ENCODE measurements around the gene UBXN11. TPM values are rescaled to one million over a fixed set of nuclear protein-coding genes. Genes with fewer than 3 reads are reported as not detected.

The UBXN11 gene, protein sequence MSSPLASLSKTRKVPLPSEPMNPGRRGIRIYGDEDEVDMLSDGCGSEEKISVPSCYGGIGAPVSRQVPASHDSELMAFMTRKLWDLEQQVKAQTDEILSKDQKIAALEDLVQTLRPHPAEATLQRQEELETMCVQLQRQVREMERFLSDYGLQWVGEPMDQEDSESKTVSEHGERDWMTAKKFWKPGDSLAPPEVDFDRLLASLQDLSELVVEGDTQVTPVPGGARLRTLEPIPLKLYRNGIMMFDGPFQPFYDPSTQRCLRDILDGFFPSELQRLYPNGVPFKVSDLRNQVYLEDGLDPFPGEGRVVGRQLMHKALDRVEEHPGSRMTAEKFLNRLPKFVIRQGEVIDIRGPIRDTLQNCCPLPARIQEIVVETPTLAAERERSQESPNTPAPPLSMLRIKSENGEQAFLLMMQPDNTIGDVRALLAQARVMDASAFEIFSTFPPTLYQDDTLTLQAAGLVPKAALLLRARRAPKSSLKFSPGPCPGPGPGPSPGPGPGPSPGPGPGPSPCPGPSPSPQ
- polyA plus RNA-seq (2013, experiment 1 of 2; ENCODE audit: insufficient read length) = 11.9 TPM
- polyA plus RNA-seq (2013, experiment 2 of 2; ENCODE audit: insufficient read length) = 6.5 TPM

DNA sequence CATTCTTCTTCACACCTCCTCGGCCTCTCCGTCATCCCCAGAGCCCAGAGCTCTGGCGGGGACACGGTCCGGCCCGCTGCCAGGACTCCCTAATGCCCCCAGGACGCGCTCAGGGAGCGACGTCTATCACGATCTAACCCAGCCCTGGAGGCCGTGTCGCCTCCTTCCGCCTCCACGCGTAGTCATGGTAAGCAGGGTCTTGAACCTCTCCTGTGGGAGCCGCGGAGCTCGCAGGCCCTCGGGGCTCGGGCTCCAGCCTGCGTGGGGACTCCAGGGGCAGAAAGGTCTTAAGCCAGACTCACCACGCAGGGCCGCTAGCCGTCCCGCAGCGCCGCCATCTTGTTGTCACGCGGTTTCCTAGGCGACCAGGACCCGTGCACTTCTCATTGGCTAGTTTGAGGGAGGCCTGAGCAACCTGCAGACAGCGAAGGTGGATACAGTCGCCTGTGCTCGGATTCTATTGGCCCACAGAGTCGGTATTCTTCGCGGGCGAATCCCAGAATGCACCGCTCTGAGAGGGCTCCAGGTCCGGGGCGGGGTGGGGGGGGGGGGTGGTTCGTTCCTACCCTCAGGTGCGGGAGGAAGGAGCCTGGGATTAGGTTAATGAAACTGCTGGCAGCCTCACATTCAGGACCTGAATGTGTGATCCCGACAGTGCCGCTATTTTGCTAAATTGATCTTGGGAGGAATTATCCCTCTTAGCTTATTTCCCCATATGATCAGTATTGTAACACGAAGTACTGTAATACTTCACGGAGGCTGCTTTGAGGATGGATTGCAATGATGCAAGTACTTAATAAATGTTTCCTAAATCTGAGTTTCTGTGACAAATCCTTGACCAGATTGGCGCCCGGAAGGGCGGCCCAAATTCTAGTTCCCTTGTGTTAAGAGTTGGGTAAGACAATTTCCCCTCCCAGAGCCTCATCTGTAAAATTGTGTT lies at the start of gene UBXN11:
TSS of gene UBXN11 (minus strand) at position 347 of the 940 bp plus-strand sequence. CDS start 3,753 bp downstream, outside the sequence.
- DNase-seq = peak; percentile 95

DNA sequence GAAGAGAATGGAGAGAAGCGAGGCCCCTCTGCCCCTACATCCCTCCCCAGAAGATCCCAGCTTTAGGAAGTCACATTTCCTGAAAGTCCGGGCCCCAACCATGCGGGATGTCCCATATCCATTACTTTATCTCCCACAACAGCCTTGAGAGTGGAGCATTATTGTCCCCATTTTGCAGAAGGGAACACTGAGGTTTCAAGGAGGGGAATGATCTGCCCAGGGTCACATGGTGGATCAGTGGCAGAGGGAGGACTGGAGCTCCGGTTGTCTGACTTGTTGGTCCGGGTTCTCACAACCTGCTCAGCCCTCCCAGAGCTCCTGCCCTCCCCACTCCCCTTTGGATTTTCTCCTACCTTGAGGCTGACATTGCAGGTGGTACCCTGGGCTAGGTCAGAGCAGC lies 49.7 kb upstream of the UBXN11 start:
- no peak for DNase-seq

DNA sequence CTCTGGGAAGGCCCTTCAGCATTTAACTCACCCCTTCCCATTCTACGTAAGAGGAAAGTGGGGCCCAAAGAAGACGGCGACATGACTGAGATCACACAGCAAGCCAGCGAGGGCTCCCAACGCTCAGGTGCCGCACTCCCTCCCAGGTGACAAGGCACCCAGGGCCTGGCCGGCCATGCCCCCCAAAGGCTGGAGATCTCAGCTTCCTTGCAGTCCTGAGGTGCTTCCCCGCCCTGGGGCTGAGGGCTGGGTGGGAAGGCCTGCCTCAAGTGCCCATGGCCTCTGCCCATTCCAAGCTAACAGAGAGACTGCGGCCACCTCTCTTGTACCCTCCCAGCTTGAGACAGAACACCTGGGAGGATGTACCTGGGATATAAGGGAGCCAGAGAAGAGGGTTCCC lies 48.5 kb upstream of the UBXN11 start:
- no peak for DNase-seq

DNA sequence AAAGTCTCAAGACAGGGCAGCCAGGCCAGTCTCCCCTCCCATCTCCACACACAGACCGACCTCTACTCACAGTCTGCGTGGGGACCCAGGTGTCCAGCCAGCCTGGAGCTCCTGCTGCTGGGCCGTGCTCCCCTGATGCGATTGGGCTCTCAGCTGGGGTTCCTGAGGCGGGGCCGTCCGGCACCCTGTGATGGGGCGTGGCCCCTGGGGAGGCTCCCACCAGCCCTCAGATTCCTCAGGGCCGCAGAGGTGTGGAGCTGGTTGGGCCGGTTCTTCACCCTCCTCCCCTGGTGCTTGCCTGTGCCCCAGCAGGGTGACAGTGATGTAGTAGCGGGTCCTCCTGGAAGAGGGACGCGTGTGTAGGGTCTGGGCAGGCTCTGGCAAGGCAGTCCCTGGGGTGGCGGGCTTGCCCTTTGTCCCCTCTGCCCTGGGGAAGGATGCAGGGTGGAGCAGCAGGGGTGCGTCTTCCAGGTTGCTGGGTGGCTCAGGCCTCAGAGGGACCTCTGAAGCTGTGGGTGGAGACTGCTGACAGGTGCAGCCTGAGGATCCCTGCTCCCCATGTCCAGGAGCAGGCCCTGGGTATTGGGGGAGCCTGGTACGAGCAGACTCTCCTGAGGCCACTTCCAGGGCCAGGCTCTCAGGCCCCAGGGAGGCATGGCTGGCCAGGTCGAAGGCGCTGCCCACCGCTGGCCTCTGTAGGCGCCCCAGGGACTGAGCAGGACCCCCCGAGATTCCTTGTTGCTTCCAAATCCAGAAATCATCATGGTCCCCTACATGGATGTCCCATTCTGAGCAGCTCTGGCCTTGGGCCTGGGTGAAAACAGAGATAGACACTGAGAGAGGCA lies 47.8 kb upstream of the UBXN11 start, which contains the start of gene CRYBG2:
TSS of gene CRYBG2 (minus strand) at position 155 of the 845 bp plus-strand sequence. CDS start 7,473 bp downstream, outside the sequence.
- DNase-seq = no peak

DNA sequence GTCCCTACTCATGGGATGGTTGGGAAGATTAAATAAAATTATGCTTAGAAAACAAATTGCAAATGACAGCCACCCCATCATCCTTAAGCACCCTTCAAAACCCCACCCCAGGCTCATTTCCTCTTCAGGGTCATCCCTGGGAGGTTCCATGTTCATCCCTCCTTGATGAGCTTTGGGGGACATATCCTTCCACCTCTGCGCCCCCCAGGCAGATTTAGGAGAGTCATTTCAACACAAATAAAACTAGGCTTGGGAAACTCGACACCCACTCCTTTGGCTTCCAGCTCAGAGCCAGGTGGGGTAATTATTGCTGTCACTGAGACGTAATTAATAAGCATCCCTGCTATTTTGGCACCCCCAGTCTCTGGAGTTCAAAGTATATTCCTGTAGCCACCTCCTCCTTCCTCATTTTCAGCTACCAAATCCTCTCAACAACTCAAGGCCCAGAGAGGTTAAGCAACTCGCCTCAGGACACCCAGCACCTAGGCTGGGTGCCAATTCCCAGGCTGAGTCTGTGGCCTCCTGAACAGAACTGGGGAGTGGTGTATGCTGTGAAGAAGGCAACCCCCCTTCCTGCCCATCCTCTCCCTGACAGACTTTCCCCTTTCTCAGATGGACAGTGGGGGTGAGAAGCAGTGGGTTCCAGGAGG lies 46.9 kb upstream of the UBXN11 start:
- DNase-seq = no peak

DNA sequence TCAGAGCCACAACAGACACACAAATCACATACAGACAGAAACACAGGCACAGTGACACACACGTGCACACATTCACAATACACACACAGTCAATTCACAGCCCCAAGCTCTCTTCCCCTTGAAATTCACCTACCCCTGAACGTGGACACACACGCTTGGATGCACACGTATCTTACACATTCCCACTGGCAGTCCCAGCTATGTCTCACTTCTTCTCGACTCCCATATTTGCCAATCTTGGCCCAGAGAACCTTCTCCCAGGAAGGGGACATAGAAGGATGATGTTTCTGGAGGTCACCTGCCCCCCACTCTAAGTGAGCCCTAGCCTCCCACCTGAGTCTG lies 45.9 kb upstream of the UBXN11 start:
- DNase-seq = no peak

DNA sequence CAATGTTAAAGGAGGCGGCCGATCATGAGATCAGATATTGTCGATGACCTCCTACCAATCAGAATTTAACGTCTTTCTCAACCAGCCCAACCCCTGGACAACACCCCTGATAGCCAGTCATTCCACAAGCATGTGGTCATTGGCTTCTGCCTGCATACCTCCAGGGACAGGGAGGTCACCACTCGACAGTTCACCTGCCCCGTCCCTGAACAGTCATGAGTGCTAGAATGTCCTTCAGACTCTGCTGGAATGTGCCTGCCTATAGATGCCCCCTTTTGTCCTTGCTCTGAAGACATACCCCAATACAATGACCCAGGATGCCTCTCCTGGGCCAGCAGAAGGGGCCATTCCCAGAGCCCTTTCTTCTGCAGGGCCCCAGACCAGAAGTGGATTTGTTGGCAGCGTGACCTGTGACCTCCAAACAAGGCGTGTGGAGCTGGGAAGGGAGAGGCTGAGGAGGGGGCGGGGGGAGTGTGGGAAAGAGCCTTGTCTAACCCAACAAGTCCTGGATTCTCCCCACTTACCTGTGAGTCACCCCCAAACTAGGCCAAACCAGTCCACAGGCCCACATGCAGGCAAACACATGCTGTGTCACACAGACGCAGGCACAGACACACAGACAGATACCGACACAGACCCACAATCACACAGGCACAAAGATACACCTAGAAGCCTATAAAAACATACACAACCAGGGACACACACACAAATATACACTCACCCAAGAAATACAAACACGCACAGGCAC lies 45.3 kb upstream of the UBXN11 start:
- DNase-seq = no peak

DNA sequence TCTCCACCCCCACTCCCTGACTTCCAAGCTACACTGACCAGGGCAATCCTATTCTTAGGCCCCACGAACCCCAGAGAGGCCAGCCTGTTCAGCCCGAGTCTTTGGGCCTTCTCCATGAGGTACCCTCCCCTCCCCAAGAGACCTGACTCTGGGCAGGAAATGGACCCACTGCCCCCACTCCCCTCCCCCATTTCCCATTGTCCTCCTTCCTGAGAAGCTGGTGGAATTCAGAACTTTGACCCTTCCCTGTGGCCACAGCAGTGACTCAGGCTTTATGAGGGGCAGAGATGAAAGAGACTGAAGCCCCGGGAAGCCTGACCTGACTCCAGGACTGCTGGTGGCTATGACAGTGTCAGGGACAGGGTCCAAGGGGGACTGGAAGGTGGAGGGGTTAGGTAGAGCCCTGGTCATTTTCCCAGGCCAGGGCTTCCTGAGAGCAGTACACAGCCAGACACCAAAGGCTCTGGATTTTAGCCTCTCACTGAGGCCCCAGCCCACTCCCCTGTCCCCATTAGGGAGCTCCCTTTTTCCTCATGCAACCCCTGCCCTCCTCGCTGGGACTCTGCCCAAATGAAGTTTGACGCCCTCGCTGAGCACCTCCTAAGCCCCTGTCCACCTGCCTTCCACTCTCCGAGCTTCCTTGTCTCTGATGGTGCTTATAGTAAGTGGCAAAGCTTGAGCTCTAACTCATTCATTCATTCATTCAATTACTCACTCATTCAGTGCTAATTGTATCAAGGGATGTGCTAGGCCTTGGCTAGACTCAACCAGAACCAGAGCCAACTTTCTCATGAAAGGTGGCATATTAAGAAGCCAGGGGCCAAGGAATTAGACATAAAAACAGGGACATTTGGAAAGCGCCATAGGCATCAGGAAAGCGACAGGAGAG lies 44.5 kb upstream of the UBXN11 start:
- no peak for DNase-seq

DNA sequence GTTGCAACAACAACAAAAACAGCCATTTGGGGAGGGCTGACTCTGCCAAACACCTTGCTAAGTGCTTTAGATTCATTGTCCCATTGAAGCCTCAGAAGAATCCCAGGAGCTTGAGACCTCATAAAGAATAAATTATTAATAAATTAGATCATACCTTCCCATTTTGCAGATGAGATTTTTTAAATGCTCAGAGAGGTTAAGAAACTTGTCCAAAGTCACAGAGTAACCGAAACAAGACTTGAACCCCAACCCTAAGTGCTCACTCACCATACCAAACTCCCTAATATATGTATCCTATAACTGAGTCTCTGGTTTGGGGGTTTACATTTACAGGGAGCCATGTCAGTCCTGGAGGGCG lies 43.9 kb upstream of the UBXN11 start:
- DNase-seq = no peak

DNA sequence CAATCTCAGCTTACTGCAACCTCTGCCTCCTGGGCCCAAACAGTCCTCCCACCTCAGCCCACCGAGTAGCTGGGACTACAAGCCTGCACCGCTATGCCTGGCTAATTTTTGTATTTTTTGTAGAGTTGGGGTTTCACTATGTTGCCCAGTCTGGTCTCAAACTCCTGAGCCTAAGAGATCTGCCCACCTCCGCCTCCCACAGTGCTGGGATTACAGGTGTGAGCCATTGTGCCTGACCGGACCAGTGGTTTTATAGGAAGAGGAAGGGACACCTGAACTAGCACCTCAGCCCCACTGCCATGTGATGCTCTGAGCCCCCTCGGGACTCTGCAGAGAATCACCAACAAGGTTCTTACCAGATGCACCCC lies 43.4 kb upstream of the UBXN11 start:
- DNase-seq = no peak

DNA sequence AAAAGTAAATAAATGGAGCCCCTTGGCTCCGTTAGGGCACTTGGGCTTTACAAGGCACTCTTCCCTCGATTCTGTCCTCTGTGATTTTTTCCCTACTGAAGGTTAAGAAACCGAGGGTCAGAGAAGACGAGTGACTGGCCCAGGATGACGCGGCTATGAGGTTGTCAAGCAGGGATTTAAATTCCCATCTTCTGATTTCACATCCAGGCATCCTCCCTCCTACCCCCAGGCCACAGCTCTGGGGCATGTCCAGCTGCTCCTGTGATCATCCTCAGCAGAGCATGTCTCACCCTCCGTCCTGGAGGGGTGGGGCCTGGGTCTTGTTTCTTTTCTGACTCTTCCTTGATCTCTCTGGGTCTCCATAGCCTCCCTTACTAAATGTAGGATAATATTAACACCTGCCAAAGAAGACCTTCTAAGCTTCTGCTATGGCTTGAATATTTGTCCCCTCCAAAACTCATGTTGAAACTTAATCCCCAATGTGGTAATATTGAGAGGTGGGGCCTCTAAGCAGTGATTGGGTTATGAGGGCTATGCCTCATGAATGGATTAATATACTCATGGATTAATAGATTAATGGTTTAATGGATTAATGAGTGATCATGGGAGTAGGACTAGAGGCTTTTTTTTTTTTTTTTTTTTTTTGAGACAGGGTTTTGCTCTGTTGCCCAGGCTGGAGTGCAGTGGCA lies 42.9 kb upstream of the UBXN11 start:
- DNase-seq = peak; percentile 49

DNA sequence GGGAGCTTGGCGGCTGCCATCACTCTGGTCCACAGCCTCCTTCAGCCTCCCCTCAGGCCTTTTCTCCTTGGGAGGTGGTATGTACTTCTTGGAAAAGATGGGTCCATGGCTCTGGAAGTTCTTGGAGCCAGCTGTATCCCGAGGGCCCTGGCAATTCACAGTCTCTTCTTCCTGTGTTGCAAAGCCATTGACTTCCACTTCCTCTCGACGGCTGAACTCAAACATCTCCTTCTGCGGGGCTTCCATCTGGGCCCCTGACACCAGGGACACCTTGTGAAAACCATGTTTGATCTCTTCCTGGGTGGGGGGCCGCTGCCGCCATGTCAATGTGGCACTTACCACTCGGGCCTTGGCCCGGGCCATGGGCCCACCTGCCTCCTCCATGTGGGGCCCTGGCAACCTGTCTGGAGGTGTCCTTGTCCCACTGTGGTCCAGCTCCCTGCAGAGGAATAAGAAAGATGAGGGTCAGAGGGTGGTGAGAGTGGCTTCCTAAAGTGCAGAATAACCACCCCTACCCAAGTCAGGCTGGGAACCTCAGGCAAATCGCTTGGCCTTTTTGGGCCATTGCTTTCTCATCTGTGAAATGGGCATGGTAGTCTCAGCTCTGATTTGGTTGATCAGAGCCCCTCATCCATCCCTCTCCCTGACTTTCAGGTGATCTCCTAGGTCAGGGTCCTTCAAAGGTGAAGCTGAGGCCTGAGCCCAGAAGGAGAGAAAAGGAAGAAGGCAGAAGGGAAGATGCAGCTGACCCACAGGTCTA lies 40.0 kb upstream of the UBXN11 start:
- no peak for DNase-seq

DNA sequence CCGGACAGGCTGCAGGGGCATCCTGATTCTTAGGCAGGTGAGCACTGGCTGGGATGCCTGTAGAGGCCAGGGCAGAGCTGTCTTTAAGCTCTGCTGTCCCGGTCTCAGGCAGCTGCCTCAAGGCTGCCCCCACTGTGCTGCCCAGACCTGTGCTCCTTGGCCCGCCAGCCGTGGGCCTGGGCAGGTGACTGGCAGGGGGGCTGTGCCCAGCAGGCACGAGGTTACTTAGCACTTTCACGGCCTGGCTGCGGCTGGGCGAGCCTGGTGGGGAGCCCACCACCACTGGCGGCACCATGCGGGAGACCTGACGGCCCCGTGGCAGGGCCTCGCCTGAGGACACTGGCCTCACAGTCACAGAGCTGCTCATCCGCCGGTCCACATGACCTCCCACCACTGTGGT lies 39.3 kb upstream of the UBXN11 start:
- no peak for DNase-seq

DNA sequence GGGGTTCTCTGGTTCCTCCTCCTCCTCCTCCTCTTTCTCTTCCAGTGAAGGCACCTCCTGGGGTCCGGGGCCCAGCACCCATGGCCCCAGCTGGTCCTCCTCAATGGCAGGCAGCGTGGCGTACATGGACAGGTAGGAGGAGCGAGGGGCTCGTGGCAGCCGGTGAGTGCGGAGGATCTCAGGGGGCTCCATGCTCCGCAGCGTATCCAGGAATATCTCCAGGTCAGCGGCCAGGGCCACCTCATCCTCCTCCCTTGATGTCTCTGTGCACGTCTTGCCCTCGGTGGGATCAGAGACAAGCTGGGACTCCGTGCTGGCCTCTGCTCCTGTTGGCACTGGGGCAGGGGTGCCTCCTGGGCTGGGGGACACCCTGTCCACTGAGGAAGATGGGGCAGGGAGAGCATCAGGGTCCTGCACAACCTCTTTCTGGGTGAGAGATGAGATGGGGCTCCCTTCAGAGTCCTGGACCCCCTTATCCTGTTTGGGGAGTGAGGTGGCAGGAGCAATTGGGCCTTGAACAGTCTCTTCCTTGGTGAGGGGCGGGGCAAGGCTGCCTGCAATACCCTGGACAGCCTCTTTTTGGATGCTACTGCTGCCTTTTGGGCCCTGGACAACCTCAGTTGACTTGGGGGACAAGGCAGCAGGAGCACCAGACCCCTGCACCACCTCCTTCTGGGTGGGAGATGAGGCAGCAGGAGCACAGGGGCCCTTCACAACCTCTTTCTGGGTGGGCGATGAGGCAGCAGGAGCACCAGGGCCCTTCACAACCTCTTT lies 37.9 kb upstream of the UBXN11 start:
- no peak for DNase-seq

DNA sequence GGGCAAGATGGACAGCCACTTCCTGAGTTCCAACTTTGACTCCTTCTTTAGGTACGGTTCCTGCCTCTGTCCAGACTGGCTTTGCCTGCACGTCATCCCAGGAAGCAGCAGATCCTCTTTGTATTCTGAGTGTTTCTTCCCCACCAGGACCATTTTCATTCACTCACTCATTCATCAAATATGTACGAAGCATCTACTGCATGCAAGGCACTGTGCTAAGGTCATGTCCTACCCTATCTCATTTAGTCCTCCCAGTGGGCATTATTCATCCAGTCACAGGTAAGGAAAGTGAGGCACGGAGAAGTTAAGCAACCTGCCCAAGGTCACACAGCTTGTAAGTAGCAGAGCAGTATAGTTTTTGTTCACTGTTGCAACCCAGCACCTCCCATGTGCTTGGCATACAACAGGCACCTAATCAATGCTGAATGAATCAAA lies 33.6 kb upstream of the UBXN11 start:
- DNase-seq = no peak

DNA sequence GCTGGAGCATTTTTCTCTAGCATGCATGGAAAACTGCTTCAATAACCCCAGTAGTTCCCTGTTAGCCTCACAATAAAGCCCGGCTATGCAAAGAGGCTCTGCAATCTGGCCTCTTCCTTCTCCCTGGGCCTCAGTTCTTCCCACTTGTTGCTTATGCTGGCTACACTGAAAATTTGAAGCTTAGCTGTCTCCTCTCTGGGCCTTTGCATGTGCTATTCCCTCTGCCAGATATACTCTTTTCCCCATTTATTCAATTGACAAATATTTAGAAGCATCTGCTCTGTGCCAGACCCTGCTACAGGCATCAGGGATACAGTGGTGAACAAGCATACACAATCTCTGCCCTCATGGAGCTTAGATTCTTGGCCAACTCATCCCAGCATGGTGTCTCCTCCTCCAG lies 32.2 kb upstream of the UBXN11 start:
- DNase-seq = no peak

DNA sequence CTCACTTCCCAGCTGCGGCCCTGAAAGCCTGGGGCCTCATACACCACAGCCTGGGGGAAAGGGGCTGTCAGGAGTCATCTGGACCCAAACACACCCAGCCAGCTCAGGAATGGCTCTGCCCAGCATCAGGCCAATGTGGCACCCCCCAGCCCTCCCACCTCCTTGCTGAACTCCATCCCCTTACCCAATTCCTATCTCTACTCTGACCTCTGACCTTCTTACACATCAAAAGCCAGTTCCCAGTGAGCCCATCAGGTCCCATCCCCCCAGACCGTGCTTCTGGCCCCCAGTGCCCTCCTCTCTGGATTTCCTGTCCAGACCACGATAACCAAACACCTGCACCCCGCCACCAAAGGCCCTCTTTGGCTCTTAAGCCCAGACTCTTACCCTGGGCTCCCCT lies 31.2 kb upstream of the UBXN11 start:
- DNase-seq = no peak

DNA sequence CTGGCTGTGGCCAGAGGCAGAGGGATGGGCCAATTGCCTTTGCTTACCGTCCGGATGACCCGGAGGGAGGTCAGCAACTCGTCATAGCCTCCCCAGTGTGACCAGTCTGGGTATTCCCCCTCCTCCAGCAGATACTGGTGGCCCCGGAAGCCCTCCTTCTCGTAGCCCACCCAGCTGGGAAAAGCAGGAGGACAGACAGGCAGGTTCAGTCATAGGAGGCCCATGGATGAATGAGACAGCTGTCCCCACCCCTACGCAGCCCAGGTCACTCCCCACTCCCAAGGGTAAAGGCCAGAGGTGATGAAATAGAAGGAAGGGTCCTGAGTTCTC lies 30.7 kb upstream of the UBXN11 start:
- DNase-seq = no peak
